Mesendoderm (in vitro differentiated cells): ENCODE measurements around the gene DHX57.

Experiments
- DNase-seq: peaks from one replicate; pipeline ENCODE4 v3.0.0; 2013
- H2AK5ac ChIP-seq: 2 replicates; pipeline ENCODE4 v1.6.1; 2013; ENCODE audit warnings: low read length, inconsistent platforms
- H2BK120ac ChIP-seq: 2 replicates; pipeline ENCODE4 v1.6.1; 2013; ENCODE audit warnings: low read depth, mild to moderate bottlenecking, low read length, moderate library complexity, mixed read lengths
- H2BK15ac ChIP-seq: replicated peaks from 2 replicates; pipeline ENCODE4 v1.6.1; 2013; ENCODE audit warnings: low read depth, mild to moderate bottlenecking, moderate library complexity
- H2BK5ac ChIP-seq: 2 replicates; pipeline ENCODE4 v1.6.1; 2013; ENCODE audit warnings: low read length, inconsistent platforms
- H3K18ac ChIP-seq: 2 replicates; pipeline ENCODE4 v1.6.1; 2013; ENCODE audit warnings: mild to moderate bottlenecking, low read length, mixed read lengths
- H3K23ac ChIP-seq: one replicate; pipeline ENCODE4 v1.6.1; 2013; ENCODE audit warnings: low read length
- H3K27ac ChIP-seq: 2 replicates; pipeline ENCODE4 v1.5.1; 2013; ENCODE audit warnings: low read depth, mild to moderate bottlenecking, inconsistent platforms, low read length, moderate library complexity
- H3K27me3 ChIP-seq: 2 replicates; pipeline ENCODE4 v1.6.1; 2013; ENCODE audit warnings: low read length, control low read depth, mild to moderate bottlenecking, inconsistent platforms; ENCODE audit not compliant: insufficient read depth, poor library complexity
- H3K36me3 ChIP-seq: 2 replicates; pipeline ENCODE4 v1.6.1; 2013; ENCODE audit warnings: low read length, inconsistent platforms; ENCODE audit not compliant: control insufficient read depth, insufficient read depth
- H3K4ac ChIP-seq: one replicate; pipeline ENCODE4 v1.6.1; 2013; ENCODE audit warnings: low read depth, mild to moderate bottlenecking, low read length, moderate library complexity
- H3K4me1 ChIP-seq: 2 replicates; pipeline ENCODE4 v1.6.1; 2013; ENCODE audit warnings: low read depth, low read length, inconsistent platforms; ENCODE audit not compliant: control insufficient read depth
- H3K4me2 ChIP-seq: 2 replicates; pipeline ENCODE4 v1.6.1; 2013; ENCODE audit warnings: low read length
- H3K4me3 ChIP-seq: 2 replicates; pipeline ENCODE4 v1.5.1; 2013; ENCODE audit warnings: mild to moderate bottlenecking, low read length
- H3K56ac ChIP-seq: one replicate; pipeline ENCODE4 v1.6.1; 2013; ENCODE audit warnings: low read length
- H3K79me1 ChIP-seq: 2 replicates; pipeline ENCODE4 v1.6.1; 2013; ENCODE audit warnings: low read length, inconsistent platforms
- H3K79me2 ChIP-seq: 2 replicates; pipeline ENCODE4 v1.6.1; 2013; ENCODE audit warnings: mild to moderate bottlenecking, low read length; ENCODE audit not compliant: control insufficient read depth, insufficient read depth
- H3K9ac ChIP-seq: 2 replicates; pipeline ENCODE4 v1.6.1; 2013; ENCODE audit warnings: low read length, inconsistent platforms
- H4K5ac ChIP-seq: one replicate; pipeline ENCODE4 v1.6.1; 2013; ENCODE audit warnings: low read length
- H4K8ac ChIP-seq: one replicate; pipeline ENCODE4 v1.6.1; 2013; ENCODE audit warnings: low read depth, mild to moderate bottlenecking, control low read depth, low read length, moderate library complexity
- WGBS: extraction: QIAGEN DNeasy Blood & Tissue Kit; methylation state at CpG from one replicate; pipeline ENCODE4 v1.1.7; 2013; ENCODE audit warnings: low lambda C conversion rate, missing lambda C conversion rate; ENCODE audit not compliant: insufficient coverage; ENCODE audit errors: extremely low coverage; 5-methylcytosine and 5-hydroxymethylcytosine counted together

DHX57 gene

DNA sequence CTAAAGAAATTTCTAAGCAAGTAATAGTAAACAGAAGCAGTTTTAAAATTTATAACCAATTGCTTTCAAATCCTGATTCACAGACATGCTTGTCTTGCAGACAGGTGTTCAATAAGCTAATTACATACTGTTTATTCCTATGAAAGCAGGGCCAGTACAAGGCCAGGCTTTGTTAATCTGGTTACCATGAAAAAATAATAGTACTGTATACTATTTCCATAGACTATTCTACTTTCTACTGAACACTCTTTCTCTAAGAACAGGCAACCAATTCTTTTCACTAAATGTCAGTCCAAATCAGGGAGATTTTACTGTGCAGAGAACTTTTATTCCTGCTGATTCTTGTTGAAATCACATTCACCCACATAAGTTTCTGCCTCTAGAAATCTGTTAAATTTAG lies 121.7 kb downstream of the DHX57 start:
- Histone ChIP-seq H2BK5ac (no peak overlapping the region), H2BK120ac (no peak overlapping the region), H3K56ac (no peak overlapping the region), H3K23ac (no peak overlapping the region), H3K4me2 (no peak overlapping the region), H3K36me3 (no peaks in the 10 kb centered on the region), H3K4ac (no peak overlapping the region), H3K79me1 (peaks cover 2% of the 10 kb centered on the region), H3K18ac (no peak overlapping the region), H3K27me3 (no peaks in the 10 kb centered on the region), H2AK5ac (no peak overlapping the region), H3K4me1 (no peaks in the 10 kb centered on the region), H4K8ac (no peak overlapping the region), H4K5ac (no peak overlapping the region), H3K4me3 (no peak overlapping the region), H3K9ac (no peak overlapping the region), H3K27ac (no peak overlapping the region), H3K79me2 (peaks cover 20% of the 10 kb centered on the region), H2BK15ac (no peak overlapping the region)
- no peak for DNase-seq

DNA sequence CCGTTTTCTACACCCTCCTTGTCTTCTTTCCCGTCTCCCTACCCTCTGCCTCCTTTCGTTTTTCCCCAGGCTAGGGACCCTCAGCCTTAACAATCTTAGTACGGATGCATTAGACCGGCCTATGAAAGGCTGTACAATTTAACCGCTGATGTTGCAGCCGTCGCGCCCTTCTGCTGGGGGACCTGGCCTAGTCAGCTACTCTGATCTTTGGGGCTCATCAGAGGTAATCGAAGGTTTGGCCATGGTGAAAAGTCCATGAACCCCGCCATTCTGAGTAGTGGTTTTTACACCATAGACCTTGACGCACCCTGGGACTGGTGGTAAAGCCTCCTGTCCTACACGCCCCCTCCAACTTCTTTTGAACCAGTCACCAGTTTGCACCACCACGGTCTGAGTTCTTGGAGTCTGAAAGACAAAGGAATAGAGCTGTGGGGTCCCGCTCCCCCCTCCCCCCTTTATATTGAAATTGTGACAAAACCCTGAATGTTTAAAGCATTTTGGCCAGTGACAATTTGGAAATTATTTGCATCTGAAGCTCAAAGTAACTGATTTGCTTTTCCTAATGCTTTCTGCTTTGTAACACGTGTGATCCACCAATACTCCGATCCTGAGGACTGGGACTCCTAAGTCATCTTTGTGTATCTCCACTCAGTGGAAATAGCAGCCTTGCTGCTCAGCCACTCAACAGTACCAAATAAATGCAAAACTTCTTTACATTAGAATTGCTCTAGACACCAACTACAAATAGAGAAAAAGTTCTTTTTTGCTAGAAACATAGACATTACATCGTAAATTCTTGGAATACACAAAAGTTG lies 123.9 kb downstream of the DHX57 start:
- WGBS, result no CpG with 5 or more reads among the region's 18 CpGs
- DNase-seq, result peak; percentile 80
- peaks cover 37% of the 10 kb centered on the region for H3K79me2 ChIP-seq
- H3K4me3 ChIP-seq, result peak overlapping the region; percentile 51
- H2BK15ac ChIP-seq, result no peak overlapping the region
- peak overlapping the region; percentile 47 for H4K5ac ChIP-seq
- H3K23ac ChIP-seq, result no peak overlapping the region
- peak overlapping the region; percentile 93 for H3K56ac ChIP-seq
- no peak overlapping the region for H2BK120ac ChIP-seq
- H2AK5ac ChIP-seq, result no peak overlapping the region
- peak overlapping the region; percentile 93 for H3K9ac ChIP-seq
- peaks cover 13% of the 10 kb centered on the region for H3K36me3 ChIP-seq
- H3K27me3 ChIP-seq, result no peaks in the 10 kb centered on the region
- peaks cover 2% of the 10 kb centered on the region for H3K79me1 ChIP-seq
- H3K4ac ChIP-seq, result no peak overlapping the region
- peak overlapping the region; percentile 64 for H3K27ac ChIP-seq
- H3K4me1 ChIP-seq, result no peaks in the 10 kb centered on the region
- peak overlapping the region; percentile 92 for H3K4me2 ChIP-seq
- peak overlapping the region; percentile 69 for H2BK5ac ChIP-seq
- no peak overlapping the region for H4K8ac ChIP-seq
- H3K18ac ChIP-seq, result peak overlapping the region; percentile 11

DNA sequence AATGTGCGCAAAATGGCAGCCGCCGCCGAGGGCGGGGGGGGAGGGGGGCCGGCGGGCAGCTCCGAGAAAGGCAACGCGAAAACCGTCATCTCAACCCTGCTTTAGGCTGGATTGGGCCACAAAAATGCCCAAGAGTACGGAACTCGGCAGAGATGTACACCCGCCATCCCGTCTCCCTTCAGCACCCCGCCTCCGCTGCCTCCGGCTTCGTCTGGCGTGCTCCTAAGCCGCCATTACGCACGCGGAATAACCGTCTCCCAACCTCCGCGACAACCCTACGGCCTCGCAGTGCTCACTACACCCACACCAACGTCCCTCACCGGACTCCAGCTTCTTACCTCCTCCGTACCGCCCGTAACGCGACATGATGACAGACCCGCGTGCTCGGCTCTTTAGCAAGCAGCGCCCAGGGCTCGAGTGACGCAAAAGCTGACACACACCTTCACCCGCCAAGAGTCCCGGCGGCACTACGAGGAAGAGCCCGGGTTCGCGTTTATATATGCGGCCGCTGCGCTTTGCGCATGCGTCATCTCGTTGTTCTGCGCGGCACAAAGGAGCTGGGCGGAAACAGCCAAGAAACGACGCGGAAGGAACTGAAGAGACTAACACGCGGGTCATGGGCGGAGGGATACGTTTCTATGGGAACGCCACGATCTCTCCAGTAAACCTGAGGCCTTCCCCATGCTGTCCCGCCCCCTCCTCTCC lies 124.7 kb downstream of the DHX57 start, which contains the start of gene SRSF7:
Gene SRSF7 (minus strand): TSS at position 471 of the 705 bp plus-strand sequence. CDS start 105 bp downstream, at position 366.
- peak within 1 kb of the TSS; percentile 9 for H2BK120ac ChIP-seq
- peak; percentile 100 for DNase-seq
- no peaks in the 10 kb centered on the region for H3K4me1 ChIP-seq
- H2AK5ac ChIP-seq, result peak within 1 kb of the TSS; percentile 100
- H4K8ac ChIP-seq, result no peak within 1 kb of the TSS
- peaks cover 2% of the 10 kb centered on the region for H3K79me1 ChIP-seq
- peak within 1 kb of the TSS; percentile 100 for H3K4me3 ChIP-seq
- H2BK15ac ChIP-seq, result no peak within 1 kb of the TSS
- H3K4me2 ChIP-seq, result peak within 1 kb of the TSS; percentile 93
- peak within 1 kb of the TSS; percentile 100 for H3K56ac ChIP-seq
- H4K5ac ChIP-seq, result peak within 1 kb of the TSS; percentile 100
- peak within 1 kb of the TSS; percentile 100 for H3K4ac ChIP-seq
- H2BK5ac ChIP-seq, result peak within 1 kb of the TSS; percentile 100
- H3K27ac ChIP-seq, result peak within 1 kb of the TSS; percentile 77
- H3K9ac ChIP-seq, result peak within 1 kb of the TSS; percentile 100
- H3K27me3 ChIP-seq, result no peaks in the 10 kb centered on the region
- peak within 1 kb of the TSS; percentile 99 for H3K23ac ChIP-seq
- peak within 1 kb of the TSS; percentile 95 for H3K18ac ChIP-seq
- peaks cover 43% of the 10 kb centered on the region for H3K79me2 ChIP-seq
- no CpG with 5 or more reads among the region's 68 CpGs for WGBS
- H3K36me3 ChIP-seq, result peaks cover 13% of the 10 kb centered on the region

DNA sequence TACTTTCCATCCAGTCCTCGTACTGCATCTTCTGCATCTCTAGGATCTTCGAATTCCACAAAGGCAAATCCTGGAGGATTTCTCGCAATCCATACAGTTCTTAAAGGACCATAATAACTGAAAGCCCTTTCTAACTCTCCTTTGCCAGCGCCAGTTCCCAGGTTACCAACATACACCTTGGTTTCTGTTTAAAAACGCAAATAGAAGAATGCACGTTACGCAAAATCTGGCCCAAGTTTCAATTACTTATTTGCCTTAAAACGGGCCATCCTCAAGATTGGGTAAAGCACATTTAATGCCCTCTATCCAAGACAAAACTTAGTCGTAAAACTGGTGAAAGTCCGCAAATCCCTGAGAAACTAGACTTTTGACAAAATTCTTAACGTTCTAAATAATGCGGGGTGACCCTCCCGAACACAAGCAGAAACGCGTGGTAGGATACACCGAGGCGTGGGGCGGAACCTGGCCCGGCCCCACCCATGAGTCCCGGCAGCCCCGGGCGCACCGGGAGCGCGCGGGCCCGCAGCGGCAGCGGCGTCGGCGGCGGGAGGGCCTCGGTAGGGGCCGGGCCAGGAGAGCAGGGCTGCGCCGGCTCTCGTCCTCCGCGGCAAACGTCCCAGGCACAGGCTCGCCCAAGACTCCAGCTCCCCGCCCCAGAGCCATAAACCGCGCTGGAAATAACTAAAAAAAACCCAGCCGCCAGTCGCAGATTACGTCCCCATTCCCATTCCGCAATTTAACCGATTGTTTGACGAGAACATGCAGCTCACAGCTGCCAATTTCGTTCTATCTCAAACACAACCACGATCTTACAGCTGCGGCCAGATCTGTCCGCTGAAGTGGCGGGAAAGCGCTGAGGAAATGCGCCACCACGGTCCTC lies 125.5 kb downstream of the DHX57 start:
- peaks cover 13% of the 10 kb centered on the region for H3K36me3 ChIP-seq
- WGBS, result no CpG with 5 or more reads among the region's 59 CpGs

DNA sequence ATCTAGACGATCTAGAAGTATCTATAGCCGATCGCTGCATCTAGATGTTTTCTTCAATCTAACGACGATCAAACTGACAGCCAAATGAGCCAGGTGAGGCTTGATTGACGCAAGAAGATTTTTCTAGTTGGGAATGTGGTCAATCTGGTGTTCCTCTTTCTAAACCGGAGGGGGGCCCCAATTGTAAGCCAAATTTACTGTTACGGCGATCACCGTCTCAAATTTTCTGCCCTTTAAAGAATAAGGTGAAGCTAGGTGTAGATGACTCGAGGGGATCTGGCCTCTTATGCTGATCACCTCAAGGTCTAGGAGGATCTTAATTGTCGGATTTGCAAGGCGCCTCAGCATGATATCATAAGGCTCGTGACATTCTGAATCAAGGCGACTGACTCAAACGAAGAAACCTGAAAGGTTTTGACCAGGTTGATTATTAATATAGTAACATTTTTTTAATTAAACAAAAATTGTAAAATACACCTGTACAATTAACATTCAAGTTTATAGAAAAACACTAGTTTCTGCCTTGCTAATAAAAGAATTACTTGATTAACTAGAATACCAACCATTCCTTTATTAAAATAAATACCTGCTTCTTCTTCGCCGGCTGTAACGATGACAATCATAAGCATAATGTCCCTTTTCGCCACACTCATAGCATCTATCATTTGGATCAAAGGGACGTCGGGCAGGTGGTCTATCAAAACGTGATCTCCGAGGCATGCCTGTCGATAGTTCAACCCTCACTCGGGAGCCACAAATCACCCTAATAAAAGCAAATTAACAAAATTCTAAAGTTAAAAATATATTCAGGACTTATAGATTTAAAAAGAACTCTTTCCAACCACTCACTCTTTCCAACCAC lies 126.6 kb downstream of the DHX57 start:
- H3K36me3 ChIP-seq, result peaks cover 15% of the 10 kb centered on the region
- H3K18ac ChIP-seq, result no peak overlapping the region
- H3K56ac ChIP-seq, result peak overlapping the region; percentile 100
- 100% methylated on average over 3 of the region's 26 CpGs for WGBS
- H3K4ac ChIP-seq, result no peak overlapping the region
- H4K8ac ChIP-seq, result no peak overlapping the region
- H3K79me1 ChIP-seq, result peaks cover 2% of the 10 kb centered on the region
- no peak for DNase-seq
- H2BK5ac ChIP-seq, result no peak overlapping the region
- H2BK120ac ChIP-seq, result no peak overlapping the region
- H4K5ac ChIP-seq, result no peak overlapping the region
- H3K4me1 ChIP-seq, result no peaks in the 10 kb centered on the region
- H3K23ac ChIP-seq, result no peak overlapping the region
- H2BK15ac ChIP-seq, result no peak overlapping the region
- H3K27me3 ChIP-seq, result no peaks in the 10 kb centered on the region
- peak overlapping the region; percentile 100 for H3K4me3 ChIP-seq
- peak overlapping the region; percentile 100 for H3K9ac ChIP-seq
- H3K27ac ChIP-seq, result no peak overlapping the region
- peak overlapping the region; percentile 93 for H3K4me2 ChIP-seq
- H3K79me2 ChIP-seq, result peaks cover 51% of the 10 kb centered on the region
- no peak overlapping the region for H2AK5ac ChIP-seq

More for the DNA sequence above, 125.5 kb downstream of the DHX57 start:
- Histone ChIP-seq H3K56ac (peak overlapping the region; percentile 100), H3K4ac (peak overlapping the region; percentile 88), H3K18ac (peak overlapping the region; percentile 95), H2AK5ac (peak overlapping the region; percentile 93), H3K9ac (peak overlapping the region; percentile 100), H4K5ac (no peak overlapping the region), H3K27me3 (no peaks in the 10 kb centered on the region), H4K8ac (no peak overlapping the region), H3K4me2 (peak overlapping the region; percentile 93), H2BK5ac (peak overlapping the region; percentile 91), H2BK15ac (no peak overlapping the region), H3K4me3 (peak overlapping the region; percentile 100), H3K4me1 (no peaks in the 10 kb centered on the region), H3K79me2 (peaks cover 45% of the 10 kb centered on the region), H3K27ac (peak overlapping the region; percentile 77), H2BK120ac (peak overlapping the region; percentile 9), H3K79me1 (peaks cover 2% of the 10 kb centered on the region), H3K23ac (peak overlapping the region; percentile 68)
- DNase-seq, result no peak
